T-helper 9 cell (primary cell): ENCODE results near the gene MOBP.

ENCODE experiments used
- DNase-seq: peaks from one replicate; pipeline ENCODE4 v3.0.0-alpha.2; 2020

The MOBP gene

GRCh38 chr3:39542588-39542988, 75.1 kb downstream of the MOBP start:
- DNase-seq = no peak

DNA sequence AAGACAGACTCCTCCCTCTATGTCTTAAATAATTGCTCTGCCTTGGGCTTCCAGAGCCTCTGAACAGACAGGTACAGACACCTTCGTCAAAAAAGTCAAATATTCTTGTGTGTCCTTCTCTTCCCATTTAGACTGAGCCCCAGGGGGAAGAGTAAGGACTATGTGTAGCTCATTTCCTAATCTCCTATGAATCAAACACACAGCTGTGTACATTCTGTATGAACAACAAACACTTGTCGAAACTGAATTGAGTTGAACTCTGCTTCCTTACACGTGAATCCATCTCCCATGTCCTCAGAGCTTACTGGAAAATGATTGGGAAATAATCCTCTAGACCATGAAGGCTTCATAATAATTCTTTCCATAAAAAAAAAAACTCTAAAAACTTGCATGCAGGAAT, 80.8 kb downstream of the MOBP start:
- no peak for DNase-seq

GRCh38 chr3:39550354-39551051, 83.0 kb downstream of the MOBP start:
- DNase-seq = no peak
